Fibroblast of skin of left biceps (primary cell): ENCODE data around the gene GPR176.

ENCODE experiments used
- DNase-seq, 2 experiments: peaks; one replicate each; pipeline ENCODE4 v3.0.0-alpha.2; 2013; ENCODE audit warnings: low read depth in 2 of 2

Gene GPR176

DNA sequence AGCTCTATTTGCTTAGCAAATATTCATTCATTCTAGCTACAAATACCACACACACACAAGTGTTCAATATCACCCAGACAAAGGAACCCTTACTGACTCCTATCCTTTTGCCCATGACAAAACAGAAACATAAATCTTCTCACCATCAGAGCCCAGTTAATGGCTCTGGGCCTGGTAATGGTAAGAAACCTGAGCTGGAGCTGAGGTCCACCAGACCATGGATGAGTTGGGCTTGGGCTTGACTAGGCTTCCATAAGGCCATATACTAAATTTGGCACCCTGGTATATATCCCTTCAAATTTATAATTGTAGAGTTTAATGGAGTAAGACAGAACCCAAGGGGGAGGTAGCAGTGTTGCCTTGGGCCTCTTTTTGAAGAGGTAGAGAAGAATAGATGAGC lies 29.4 kb downstream of the GPR176 start:
- no peak for DNase-seq

DNA sequence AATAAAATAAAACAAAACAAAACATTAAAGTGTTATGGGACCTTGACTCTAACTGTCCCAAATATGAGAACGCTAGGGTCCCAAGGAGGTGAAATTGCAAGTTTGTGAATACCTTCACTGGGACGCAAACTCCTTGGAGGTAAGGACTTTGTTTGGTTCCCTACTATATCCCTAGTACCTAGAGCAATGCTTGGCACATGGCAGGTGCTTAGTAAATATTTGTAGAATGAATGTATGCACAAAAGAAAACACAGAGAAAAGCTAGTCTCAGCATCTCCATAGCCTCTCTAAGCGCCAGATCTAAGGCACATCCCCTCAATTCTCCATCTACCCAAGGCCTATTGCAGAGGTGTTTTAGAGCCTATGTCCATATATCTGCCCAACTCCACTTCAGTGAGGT lies 30.5 kb downstream of the GPR176 start:
- DNase-seq, result no peak

DNA sequence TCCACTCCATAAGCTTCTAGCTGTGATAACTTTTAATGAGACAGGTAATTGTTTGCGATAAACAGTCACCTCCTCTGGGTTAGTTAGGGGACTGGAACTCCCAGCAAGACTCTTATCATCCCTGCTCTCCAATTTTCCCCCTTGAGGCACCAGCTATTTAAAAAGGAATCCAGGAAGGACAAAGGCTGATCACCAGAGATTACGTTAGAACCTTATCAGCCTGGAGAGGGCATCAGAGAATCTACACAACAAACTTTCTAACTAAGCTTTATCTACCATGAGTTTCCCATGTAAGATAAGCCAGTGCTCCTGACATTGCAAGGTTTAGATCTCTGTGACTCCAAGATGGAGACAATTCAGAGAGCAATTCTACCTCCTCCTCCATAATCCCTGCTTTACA lies 31.3 kb downstream of the GPR176 start:
- DNase-seq, result no peak

DNA sequence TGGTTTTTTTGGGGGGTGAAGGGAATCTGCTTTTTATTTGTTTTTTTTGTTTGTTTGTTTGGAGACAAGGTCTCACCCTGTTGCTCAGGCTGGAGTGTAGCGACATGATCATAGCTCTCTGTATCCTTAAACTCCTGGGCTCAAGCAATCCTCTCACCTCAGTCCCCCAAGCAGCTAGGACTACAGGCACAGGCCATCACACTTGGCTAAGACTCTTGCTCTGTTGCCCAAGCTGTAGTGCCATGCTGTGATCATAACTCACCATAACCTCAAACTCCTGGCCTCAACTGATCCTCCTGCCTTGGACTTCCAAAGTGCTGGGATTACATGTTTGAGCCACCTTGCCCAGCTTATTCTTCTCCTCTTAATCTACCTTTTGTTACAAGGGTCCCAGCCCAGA lies 31.8 kb downstream of the GPR176 start:
- DNase-seq, result no peak

DNA sequence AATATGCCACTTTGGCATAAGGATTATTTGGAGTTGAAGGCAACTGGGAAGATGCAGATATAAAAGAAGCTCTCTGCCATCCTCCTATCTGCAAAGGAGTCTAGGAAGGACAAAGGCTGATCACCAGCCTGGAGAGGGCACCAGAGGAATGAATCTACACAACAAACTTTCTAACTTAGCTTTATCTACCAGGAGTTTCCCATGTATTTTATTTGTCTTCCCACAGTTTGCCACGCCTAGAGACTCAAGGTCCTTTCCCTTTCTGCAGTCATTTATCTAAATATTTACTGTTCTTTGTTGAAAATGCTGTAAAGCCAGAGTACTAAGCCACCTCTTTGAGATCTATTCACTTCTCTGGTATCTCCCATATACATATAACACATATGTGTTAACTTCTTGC lies 32.2 kb downstream of the GPR176 start:
- DNase-seq, result no peak

DNA sequence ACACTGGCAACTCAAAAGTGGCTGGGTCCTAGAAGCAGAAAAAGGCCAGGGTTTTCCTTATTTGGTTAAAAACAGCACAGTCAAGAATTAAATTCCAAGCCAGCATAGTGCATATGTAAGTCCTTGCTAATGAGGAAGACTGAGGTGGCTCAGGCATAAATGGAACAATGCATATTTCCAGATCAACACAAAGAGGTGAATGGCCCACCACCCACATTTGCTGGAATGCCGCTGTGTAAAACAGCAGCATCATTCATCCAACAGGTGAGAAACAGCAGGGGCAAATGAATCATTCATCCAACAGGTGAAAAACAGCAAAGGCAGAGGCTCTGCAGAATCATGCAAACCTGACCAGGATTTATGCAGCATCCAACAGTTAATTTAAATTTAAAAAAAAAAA lies 32.9 kb downstream of the GPR176 start:
- no peak for DNase-seq

DNA sequence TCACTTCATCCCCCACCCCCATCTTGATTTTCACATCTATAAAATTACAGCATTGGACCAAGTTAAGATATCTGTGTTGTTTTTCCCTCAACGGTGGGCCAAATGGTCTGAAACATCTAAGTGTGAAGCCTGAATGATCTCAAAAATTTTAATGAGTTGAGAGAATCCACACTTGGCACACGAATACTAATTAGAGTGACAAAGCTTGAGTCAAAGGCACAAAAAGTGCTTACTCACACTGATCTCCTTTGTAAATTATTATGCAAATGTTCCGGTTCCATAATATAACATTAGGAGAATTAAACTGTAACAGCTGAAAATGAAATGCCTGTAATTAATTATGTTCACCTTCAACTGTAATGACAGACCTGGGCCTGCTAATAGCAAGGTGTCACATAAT lies 33.6 kb downstream of the GPR176 start:
- DNase-seq, result no peak

DNA sequence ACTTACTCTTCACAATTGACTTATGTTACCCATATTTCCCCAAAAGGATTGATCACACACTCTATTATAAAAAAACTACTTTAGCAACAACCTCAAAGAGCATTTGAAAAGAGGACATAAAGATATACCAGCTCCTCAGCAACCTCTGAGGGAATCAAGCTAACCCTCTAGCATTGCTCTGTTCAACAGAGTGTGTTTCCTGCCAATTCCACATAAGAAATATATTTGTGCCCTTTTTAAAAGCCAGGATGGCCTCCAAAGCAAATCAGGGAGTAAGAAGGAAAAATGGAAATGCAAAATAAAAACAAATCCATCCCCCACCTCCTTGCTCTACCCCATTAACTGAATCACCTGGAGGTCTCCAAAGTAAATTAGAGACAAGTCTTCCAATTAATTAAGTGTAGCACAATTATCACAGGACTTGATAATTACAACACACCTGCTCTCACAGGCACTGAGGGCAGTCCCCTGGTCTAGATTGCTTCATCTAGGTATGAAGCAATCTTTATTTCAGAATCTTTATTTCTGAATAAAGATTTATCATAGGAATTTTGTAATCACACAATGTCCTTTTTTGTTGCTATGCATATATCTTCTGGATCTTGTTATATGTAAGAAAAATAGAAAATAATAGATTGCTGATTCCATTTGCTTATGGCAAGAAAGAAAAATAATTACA lies 34.8 kb downstream of the GPR176 start:
- DNase-seq, result no peak

DNA sequence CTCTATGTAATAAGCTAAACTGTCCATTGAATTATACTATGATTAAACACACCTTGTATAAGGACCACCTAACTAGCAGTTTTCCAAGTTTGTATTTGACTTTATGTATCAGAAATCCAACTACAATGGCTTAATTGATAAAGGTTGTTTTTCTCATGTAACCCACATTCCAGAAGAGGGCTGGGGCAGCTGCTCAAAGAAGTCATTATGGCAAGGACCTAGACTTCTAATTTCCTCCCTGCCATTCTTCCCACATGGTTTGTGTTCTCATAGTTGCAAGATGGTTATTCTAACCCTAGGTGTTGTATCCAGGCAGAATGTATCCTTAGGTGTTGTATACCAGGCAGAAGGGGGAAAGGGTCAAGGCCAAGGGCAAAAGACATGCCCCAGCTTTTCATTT lies 35.7 kb downstream of the GPR176 start:
- no peak for DNase-seq

DNA sequence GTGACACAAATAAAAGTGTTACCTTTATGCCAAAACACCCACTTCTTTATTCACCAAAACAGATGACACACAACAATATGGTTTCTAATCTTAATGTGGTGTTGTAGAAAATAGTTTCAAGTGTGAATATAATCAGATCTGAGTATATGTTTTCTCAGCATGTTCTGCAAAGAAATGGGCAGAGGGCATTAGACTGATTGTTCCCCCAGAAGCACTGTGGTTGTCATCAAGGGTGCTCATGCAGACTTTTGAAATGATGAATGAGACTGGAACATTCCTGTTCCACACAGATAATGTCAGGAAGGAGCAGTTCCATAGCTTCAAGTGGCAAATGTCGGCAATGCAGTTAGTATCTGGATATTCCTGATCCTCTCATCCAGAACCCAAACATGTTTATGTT lies 37.5 kb downstream of the GPR176 start:
- no peak for DNase-seq

DNA sequence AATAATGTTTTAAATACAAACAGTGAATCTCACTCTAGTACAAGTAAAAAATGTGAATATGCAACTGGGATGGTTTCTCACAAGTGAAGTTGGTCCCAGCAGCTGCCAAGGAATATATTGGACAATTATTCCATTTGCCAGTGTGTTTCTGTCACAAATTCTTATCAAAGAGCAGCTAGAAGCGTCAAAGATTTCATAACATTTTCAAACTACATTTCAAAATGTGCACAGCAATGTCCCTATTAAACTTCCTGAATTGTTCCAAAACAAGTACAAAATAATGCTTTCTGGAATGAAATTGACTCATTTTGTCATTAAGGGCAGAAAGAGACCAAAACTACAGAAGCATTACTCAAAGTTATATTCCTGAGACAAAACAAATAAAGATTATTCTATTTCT lies 38.3 kb downstream of the GPR176 start:
- DNase-seq, result no peak

DNA sequence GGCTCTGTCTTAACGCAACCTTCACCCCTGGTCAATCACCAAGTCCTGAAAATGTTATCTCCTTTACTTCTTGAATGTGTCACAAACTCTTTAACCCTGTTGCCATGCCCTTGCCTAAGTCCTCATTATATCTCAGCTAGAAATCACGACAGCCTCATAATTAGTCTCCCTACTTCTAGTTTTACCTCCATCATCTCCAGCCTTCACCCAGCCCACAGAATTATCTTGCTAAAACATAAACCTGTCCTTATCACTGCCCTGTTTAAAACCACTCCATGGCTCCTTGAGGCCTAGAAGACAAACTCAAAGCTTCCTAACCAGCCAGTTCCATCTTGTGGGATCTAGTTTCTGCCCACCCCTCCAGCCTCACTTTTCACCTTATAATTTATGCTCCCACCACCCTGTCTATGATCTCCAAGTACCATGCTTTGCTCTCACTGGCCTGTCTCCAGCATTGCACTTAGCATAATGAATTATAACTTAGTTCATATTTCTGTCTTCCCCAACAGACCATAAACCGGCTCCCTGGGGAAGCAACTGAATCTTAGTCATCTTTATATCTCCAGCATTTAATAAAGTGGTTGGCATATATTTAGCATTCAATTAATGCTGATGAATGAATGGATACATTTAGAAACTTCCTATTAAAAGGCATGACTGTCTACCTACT lies 39.2 kb downstream of the GPR176 start:
- no peak for DNase-seq

DNA sequence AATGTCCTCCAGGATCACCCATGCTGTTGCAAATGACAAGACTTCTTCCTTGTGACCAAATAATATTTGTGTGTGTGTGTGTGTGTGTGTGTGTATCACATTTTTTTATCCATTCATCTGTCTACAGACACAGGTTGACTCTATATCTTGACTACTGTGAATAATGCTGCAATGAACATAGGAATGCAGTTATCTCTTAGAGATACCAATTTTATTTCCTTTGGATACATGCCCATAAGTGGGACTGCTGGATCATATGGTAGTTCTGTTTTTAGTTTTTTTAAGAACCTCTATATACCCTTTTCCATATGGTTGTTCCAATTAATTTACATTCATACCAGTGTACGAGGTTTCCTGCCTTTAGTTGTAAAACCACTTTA lies 41.7 kb downstream of the GPR176 start:
- peak in 1 of 2 experiments; percentile 54 for DNase-seq

DNA sequence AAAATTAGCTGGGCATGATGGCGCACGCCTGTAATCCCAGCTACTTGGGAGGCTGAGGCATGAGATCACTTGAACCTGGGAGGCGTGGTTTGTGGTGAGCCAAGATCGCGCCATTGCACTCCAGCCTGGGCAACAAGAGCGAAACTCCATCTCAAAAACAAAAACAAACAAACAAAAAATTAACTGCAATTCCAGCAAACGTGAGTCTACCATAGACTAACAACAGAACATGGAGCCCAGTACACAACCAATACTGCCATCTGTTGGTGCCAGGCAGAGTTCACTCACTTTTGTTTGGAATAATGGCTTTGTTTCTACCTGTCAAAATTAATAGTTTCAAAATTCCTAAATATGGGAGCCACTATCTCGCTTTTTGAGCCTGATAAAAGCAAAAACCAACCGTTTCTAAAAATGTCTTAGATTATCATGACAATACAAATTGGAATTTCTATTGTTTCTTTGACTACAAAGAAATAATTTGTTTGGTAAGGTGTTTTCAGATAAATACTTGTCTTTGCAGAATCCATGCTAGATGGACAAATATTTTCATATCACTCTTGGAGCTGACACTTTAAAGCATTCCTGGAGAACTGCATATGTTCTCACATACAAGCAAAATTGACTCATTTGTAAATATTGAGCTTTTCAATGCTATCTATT lies 45.0 kb downstream of the GPR176 start:
- no peak for DNase-seq

DNA sequence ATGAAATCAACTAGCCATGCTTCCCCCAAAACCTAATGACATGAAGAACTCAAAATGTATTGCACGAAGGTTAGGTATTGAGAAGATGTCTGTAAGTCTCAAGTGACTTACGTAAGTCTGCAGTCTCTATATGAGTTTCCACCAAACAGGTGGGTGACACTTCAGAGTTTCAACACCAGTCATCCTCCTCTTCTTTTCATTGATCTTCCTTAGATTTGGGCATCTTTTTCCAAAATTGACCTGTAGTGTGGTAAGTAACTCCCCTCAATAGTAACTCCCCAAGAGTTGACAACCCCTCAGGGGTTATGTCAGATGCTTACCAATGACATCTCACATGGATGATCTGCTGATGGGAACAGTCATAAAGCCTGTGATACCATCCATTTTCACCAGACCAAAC lies 46.1 kb downstream of the GPR176 start:
- DNase-seq, result no peak

DNA sequence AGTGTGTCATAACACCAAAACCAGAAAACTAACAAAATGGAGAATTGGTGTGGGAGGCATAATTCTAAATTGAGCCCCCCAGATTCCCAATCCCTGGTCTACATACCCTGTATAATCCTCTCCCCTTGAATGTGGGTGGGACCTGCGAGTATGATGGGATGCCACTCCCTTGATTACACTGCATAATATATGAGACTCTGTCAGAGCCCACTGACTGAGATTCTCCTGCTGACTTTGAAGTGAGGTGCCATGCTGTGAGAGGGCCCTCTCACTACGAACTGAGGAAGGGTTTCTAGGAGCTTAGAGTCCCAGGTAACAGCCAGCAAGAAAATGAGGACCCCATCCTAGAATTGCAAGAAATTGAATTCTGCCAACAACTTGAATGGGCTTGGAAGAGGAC lies 49.5 kb downstream of the GPR176 start:
- DNase-seq, result no peak

DNA sequence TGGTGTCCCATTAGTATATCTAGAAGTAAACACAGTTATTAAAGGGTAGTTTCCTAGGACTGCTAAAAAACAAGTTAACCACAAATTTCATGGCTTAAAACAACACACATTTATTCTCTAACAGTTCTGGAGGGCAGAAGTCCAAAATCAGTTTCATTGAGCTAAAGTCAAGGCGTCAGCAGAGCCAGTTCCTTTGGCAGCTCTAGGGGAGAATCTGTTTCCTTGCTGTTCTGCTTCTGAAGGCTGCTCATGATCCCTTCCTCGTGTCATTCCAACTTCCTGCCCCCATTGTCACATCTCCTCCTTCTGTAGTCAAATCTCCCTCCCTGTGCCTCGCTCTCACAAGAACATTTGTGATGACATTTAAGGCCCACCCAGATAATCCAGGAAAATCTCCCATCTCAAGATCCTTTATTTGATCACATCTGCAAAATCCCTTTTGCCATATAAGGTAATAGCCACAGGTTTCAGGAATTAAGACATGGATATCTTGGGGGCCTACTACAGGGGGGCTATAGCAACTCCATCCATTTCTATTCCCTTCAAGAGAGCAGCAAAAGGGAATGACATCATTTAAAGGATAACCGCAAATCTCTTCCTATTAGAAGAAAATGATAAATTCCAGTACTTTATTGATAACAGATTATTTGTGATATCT lies 50.1 kb downstream of the GPR176 start:
- DNase-seq, result no peak

DNA sequence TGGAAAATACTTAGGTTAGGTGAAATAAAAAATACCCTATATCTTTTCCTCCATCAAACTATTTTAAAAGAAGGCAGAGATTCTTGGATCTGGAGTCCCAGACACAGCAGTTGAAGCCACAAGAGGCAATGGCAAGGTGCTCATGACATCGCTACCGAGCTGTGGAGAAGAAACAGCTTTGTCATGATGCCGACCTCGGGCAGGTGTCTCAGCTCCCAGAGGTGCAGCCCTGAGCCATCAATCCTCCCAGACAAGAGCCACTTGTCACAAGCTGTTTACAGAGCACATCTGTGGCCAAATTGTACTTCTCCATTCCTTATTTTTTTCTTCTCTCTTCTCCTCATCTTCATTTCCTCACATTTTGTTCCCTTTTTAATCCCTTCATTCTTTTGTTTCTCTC lies 50.8 kb downstream of the GPR176 start:
- no peak for DNase-seq

DNA sequence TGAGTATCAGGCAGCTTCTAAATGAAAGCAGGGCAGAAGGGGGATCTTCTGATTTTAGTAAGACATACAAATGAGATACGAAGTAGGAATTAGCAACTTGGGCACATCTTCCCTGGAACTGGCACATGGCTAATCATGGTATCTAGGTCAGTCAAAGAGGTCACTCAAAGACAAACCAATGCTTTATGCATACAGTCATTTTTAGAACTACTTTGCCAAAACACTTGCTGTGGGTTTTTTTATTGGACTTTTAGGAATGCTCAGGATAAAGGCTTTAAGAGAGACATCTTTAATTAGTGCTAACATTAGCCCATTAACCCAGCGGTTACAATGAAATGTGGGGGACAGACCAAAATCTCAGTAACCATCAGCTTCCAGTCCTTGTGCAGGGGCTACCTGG lies 51.7 kb downstream of the GPR176 start:
- DNase-seq, result no peak

DNA sequence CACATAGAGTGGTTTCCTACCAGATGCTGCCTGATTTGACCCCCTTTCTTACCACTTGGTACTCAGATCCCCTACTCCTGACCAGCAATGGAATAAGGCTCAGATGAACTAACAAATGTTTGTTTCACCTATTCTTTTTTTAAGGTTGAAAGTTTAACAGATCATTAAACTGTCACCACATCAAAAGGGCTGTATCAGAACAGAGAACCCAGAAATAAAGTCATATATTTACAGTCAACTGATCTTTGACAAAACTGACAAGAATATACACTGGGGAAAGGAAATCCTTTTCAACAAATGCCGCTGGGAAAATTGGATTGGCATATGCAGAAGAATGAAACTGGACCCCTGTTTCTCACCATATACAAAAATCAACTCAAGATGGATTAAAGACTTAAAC lies 56.0 kb downstream of the GPR176 start:
- no peak for DNase-seq

DNA sequence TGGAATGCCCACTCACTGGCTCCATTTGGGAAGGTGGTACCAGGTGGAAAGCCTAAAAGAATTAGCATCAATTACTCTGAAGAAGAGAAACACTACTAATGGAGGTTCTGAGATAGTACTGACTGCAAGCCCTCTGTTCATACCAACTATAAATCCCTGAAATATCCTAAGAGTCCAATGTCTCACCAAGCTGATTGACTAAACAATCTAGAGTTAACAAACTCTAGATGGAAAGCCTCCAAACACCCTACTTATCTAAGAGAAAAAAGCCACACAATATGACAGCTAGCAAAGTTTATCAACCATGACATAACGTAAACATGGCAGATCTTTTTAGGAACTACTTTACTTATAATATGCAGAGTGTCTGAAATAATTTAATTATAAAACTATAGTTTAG lies 59.2 kb downstream of the GPR176 start:
- no peak for DNase-seq

DNA sequence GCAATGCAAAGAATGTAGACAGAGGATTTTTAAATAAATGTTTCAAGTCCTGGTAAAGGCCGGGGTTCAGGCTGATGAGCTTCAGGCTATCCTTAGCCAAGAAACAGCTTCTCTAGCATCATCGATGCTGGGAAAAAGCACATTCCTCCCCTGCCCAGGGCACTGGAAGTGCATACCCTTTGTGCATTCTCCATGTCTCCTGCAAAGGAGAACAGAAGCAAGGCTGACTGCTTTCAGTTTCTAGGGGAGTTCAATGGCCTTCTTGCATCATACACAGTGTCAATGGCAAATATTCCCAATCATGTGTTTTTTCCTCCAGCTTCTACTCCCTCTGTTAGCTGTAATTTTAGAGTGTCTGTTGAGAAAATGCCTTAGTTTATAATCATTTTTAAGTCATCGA lies 59.9 kb downstream of the GPR176 start:
- DNase-seq, result no peak

DNA sequence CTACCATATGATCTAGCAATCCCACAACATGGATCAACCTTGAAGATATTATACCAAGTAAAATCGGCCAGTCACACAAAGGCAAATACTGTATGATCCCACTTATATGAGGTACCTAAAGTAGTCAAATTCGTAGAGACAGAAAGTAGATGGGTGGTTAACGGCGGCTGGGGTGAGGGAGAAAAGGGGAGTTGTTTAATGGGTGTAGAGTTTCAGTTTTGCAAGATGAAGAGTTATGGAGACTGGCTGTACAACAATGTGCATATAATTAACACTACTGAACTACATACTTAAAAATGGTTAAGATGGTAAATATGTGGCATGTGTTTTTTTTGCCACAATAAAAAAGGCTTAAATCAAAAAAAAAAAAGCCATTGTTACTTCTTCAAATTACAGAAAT lies 60.4 kb downstream of the GPR176 start:
- no peak for DNase-seq
